H1 (cell line): ENCODE results near the gene ZNF385B. TPM values are rescaled to one million over a fixed set of nuclear protein-coding genes. Genes with fewer than 3 reads are reported as not detected.

Experiments
- CHD7 ChIP-seq: fragments of 300-600 bp; sonication (generic); IDR thresholded peaks from 2 replicates; pipeline ENCODE4 v1.7.1; 2012; ENCODE audit warnings: low read length, moderate library complexity, mild to moderate bottlenecking, inconsistent platforms; ENCODE audit not compliant: insufficient replicate concordance
- EGR1 ChIP-seq: IDR thresholded peaks from 2 replicates; pipeline ENCODE4 v1.6.1; 2011; ENCODE audit warnings: low read depth, low read length, borderline replicate concordance
- HDAC6 ChIP-seq: IDR thresholded peaks from one replicate; pipeline ENCODE4 v1.7.1; 2012; ENCODE audit warnings: low read depth, mild to moderate bottlenecking, inconsistent platforms, low read length, moderate library complexity
- POLR2A ChIP-seq, 2 experiments: IDR thresholded peaks; 1 replicate in 1 of 2; 2 replicates in 1 of 2; pipeline ENCODE4 v1.6.1; 2011; ENCODE audit warnings: low read depth in 2 of 2, low read length in 2 of 2, mild to moderate bottlenecking in 2 of 2; ENCODE audit errors: control extremely low read depth in 1 of 2
- SAP30 ChIP-seq: fragments of 300-600 bp; sonication (generic); IDR thresholded peaks from 2 replicates; pipeline ENCODE4 v1.7.1; 2012; ENCODE audit warnings: low read length, moderate library complexity, mild to moderate bottlenecking, inconsistent platforms; ENCODE audit not compliant: insufficient read depth, insufficient replicate concordance
- SP1 ChIP-seq: IDR thresholded peaks from 2 replicates; pipeline ENCODE4 v1.6.1; 2011; ENCODE audit warnings: low read depth, low read length
- polyA plus RNA-seq, 7 experiments: library from polyadenylated mRNA; depleted of rRNA in 3 of 7; stranded (reverse) in 5 of 7; unstranded in 2 of 7; fragments of >200 nt in 5 of 7; fragments of 200-250 nt in 2 of 7; gene quantifications; 1 replicate in 5 of 7; 2 replicates in 1 of 7; 4 replicates in 1 of 7; pipeline versions ENCODE4 v1.2.1 to v1.2.3, GENCODE V29; 2011 to 2013; ENCODE audit warnings: missing spikeins in 2 of 7, mixed read lengths in 2 of 7
- total RNA-seq: library from RNA; stranded (reverse); fragmentation: NEBNext Ultra II Directional; extraction: Animal tissue kit (Norgen Biotek cat#: 25700); gene quantifications from 2 replicates; pipeline ENCODE4 v1.2.1, GENCODE V29; 2021

ZNF385B gene
- total and polyA plus RNA-seq, 2 of the 8 experiments (the other 6 are each of a cell fraction or from before 2014, with no cell fraction given) = 1.1 to 3.7 TPM

- TF ChIP-seq EGR1 (no peak), SAP30 (no peak), CHD7 (no peak), SP1 (no peak), HDAC6 (no peak), POLR2A (IDR thresholded peaks at IDR 0.05; ENCODE audit: control extremely low read depth in 1 of 2, low read depth in 2 of 2, low read length in 2 of 2) (no peak)
These were observed 394.3 kb downstream of the ZNF385B start (continued) for GRCh38 chr2:179467111-179467510.
